SK-N-SH (cell line): ENCODE results near the gene MAML3. TPM values are rescaled to one million over a fixed set of nuclear protein-coding genes. Genes with fewer than 3 reads are reported as not detected.

ENCODE experiments used
- CTCF ChIA-PET: fragments of 300-600, 350-600 bp; formaldehyde crosslinking; extraction: SDS; loops from one replicate; lab custom pipeline; 2021; lab: Yijun Ruan, JAX
- POLR2A ChIA-PET: fragments of 350-600 bp; sonication (Branson Sonifier 250); formaldehyde crosslinking; extraction: SDS; loops from one replicate; lab custom pipeline; 2020; ENCODE audit warnings: antibody characterized with exemption, inconsistent platforms; lab: Yijun Ruan, JAX
- DNase-seq: peaks from one replicate; pipeline ENCODE4 v3.0.0; 2012
- H2AFZ ChIP-seq: fragments of 200-600 bp; sonication (generic); 2 replicates; pipeline ENCODE4 v1.8.1; 2016; ENCODE audit warnings: antibody characterized with exemption, mild to moderate bottlenecking, low read depth
- H3F3A ChIP-seq: fragments of 200-600 bp; sonication (generic); replicated peaks from 2 replicates; pipeline ENCODE3; 2016; ENCODE audit warnings: antibody characterized with exemption, mild to moderate bottlenecking; ENCODE audit not compliant: insufficient read depth
- H3K27ac ChIP-seq, 2 experiments: fragments of 200-500 bp in 1 of 2; fragments of 200-600 bp in 1 of 2; sonication (Bioruptor generic) in 1 of 2; sonication (generic), shearing (Covaris generic) in 1 of 2; 2 replicates each; pipeline versions ENCODE4 v1.5.1 to v1.6.1; 2014 to 2016; ENCODE audit warnings: low read depth in 2 of 2, inconsistent platforms in 1 of 2, low read length in 1 of 2, mild to moderate bottlenecking in 1 of 2, mixed read lengths in 1 of 2
- H3K27me3 ChIP-seq: fragments of 200-600 bp; sonication (generic), shearing (Covaris generic); 2 replicates; pipeline ENCODE4 v1.6.1; 2016; ENCODE audit warnings: mixed run types; ENCODE audit not compliant: insufficient read depth
- H3K36me3 ChIP-seq, 2 experiments: fragments of 200-500 bp in 1 of 2; fragments of 200-600 bp in 1 of 2; sonication (Bioruptor generic) in 1 of 2; sonication (generic) in 1 of 2; replicated peaks in 1 of 2; 2 replicates each; pipeline versions ENCODE3 to v1.5.1; 2014 to 2016; ENCODE audit warnings: low read length in 1 of 2, mild to moderate bottlenecking in 1 of 2; ENCODE audit not compliant: insufficient read depth in 2 of 2, control insufficient read depth in 1 of 2
- H3K4me1 ChIP-seq, 2 experiments: fragments of 200-500 bp in 1 of 2; fragments of 200-600 bp in 1 of 2; sonication (Bioruptor generic) in 1 of 2; sonication (generic), shearing (Covaris generic) in 1 of 2; 2 replicates each; pipeline versions ENCODE4 v1.5.1 to v1.6.1; 2014 to 2016; ENCODE audit warnings: low read depth in 1 of 2, low read length in 1 of 2, mixed run types in 1 of 2; ENCODE audit not compliant: insufficient read depth in 2 of 2, control insufficient read depth in 1 of 2
- H3K4me2 ChIP-seq: fragments of 200-600 bp; sonication (generic), shearing (Covaris generic); 2 replicates; pipeline ENCODE4 v1.6.1; 2017; ENCODE audit warnings: mixed run types
- H3K4me3 ChIP-seq, 2 experiments: fragments of 200-500 bp in 1 of 2; fragments of 200-600 bp in 1 of 2; sonication (Bioruptor generic) in 1 of 2; sonication (generic), shearing (Covaris generic) in 1 of 2; 2 replicates each; pipeline versions ENCODE4 v1.5.1 to v1.8.1; 2014 to 2016; ENCODE audit warnings: low read depth in 2 of 2, inconsistent platforms in 1 of 2, low read length in 1 of 2, mild to moderate bottlenecking in 1 of 2, mixed read lengths in 1 of 2, moderate library complexity in 1 of 2
- H3K79me2 ChIP-seq: fragments of 200-600 bp; sonication (generic); 2 replicates; pipeline ENCODE4 v1.8.1; 2017; ENCODE audit warnings: mild to moderate bottlenecking; ENCODE audit not compliant: insufficient read depth
- H3K9ac ChIP-seq: fragments of 200-600 bp; sonication (generic); 2 replicates; pipeline ENCODE4 v1.6.1; 2017; ENCODE audit warnings: mixed run types
- H3K9me2 ChIP-seq: fragments of 200-600 bp; sonication (generic); 2 replicates; pipeline ENCODE4 v1.6.1; 2017; ENCODE audit warnings: mixed run types
- H3K9me3 ChIP-seq: fragments of 200-600 bp; sonication (generic); 2 replicates; pipeline ENCODE4 v1.6.1; 2017; ENCODE audit warnings: mixed run types, mild to moderate bottlenecking, moderate library complexity
- H4K20me1 ChIP-seq: fragments of 200-600 bp; sonication (generic); 2 replicates; pipeline ENCODE4 v1.6.1; 2017; ENCODE audit warnings: mild to moderate bottlenecking, mixed run types; ENCODE audit not compliant: insufficient read depth
- CHD2 ChIP-seq: fragments of 150-350 bp; IDR thresholded peaks from 2 replicates; pipeline ENCODE4 v1.6.1; 2018; ENCODE audit warnings: low read length; ENCODE audit not compliant: partially characterized antibody
- EP300 ChIP-seq, 2 experiments: IDR thresholded peaks; 2 replicates each; pipeline versions ENCODE4 v1.4.0 to v1.6.1; 2012; ENCODE audit warnings: borderline replicate concordance in 1 of 2, low read depth in 1 of 2, low read length in 1 of 2
- FOXJ3 ChIP-seq: sonication (generic); formaldehyde crosslinking; IDR thresholded peaks from 2 replicates; pipeline ENCODE4 v1.5.1; 2020; ENCODE audit warnings: mild to moderate bottlenecking, missing genetic modification reagents
- FOXM1 ChIP-seq: IDR thresholded peaks from 2 replicates; pipeline ENCODE4 v1.4.0; 2012; ENCODE audit warnings: low read depth, mild to moderate bottlenecking
- GATA2 ChIP-seq: sonication (generic); formaldehyde crosslinking; IDR thresholded peaks from 2 replicates; pipeline ENCODE4 v1.5.0; 2020; ENCODE audit warnings: mild to moderate bottlenecking, missing genetic modification reagents
- MEF2A ChIP-seq: IDR thresholded peaks from 2 replicates; pipeline ENCODE4 v1.4.0; 2012; ENCODE audit warnings: low read depth, borderline replicate concordance
- MXI1 ChIP-seq: IDR thresholded peaks from 2 replicates; pipeline ENCODE4 v1.6.1; 2012; ENCODE audit warnings: mild to moderate bottlenecking, low read depth, low read length, improper control_type of control experiment
- NFIC ChIP-seq: IDR thresholded peaks from 2 replicates; pipeline ENCODE4 v1.4.0; 2012; ENCODE audit warnings: borderline replicate concordance
- PBX3 ChIP-seq: IDR thresholded peaks from 2 replicates; pipeline ENCODE4; 2012
- POLR2AphosphoS5 ChIP-seq: IDR thresholded peaks from 2 replicates; pipeline ENCODE4 v1.6.1; 2012; ENCODE audit warnings: low read depth, low read length
- RAD21 ChIP-seq: IDR thresholded peaks from 2 replicates; pipeline ENCODE4 v1.6.1; 2012; ENCODE audit warnings: mild to moderate bottlenecking, low read length
- RCOR1 ChIP-seq: fragments of 150-350 bp; IDR thresholded peaks from 2 replicates; pipeline ENCODE4 v1.6.1; 2017; ENCODE audit warnings: antibody characterized with exemption, low read length
- RXRA ChIP-seq: IDR thresholded peaks from 2 replicates; pipeline ENCODE4 v1.4.0; 2012; ENCODE audit warnings: low read depth, mild to moderate bottlenecking, borderline replicate concordance
- SMC3 ChIP-seq: IDR thresholded peaks from 2 replicates; pipeline ENCODE4 v1.6.1; 2012; ENCODE audit warnings: low read depth, low read length, improper control_type of control experiment
- TCF12 ChIP-seq: IDR thresholded peaks from 2 replicates; pipeline ENCODE4 v1.4.0; 2012
- YY1 ChIP-seq: IDR thresholded peaks from 2 replicates; pipeline ENCODE4 v1.4.0; 2012; ENCODE audit warnings: low read depth, mild to moderate bottlenecking
- WGBS: methylation state at CpG from one replicate; pipeline ENCODE4 v1.1.6; 2017; ENCODE audit warnings: low lambda C conversion rate; 5-methylcytosine and 5-hydroxymethylcytosine counted together
- polyA plus RNA-seq, 3 experiments: library from polyadenylated mRNA; depleted of rRNA; stranded (reverse); fragments of >200 nt; gene quantifications; 2 replicates each; pipeline ENCODE4 v1.2.3, GENCODE V29; 2012
- TF ChIP-seq, protein P1 (sequence below): fragments of 150-350 bp; IDR thresholded peaks from 2 replicates; pipeline ENCODE4 v1.6.1; 2016; ENCODE audit warnings: mild to moderate bottlenecking, low read depth, low read length

The MAML3 gene
- polyA plus RNA-seq, 1 of the 3 experiments (the other 2 are of a cell fraction), result 5.3 TPM

DNA sequence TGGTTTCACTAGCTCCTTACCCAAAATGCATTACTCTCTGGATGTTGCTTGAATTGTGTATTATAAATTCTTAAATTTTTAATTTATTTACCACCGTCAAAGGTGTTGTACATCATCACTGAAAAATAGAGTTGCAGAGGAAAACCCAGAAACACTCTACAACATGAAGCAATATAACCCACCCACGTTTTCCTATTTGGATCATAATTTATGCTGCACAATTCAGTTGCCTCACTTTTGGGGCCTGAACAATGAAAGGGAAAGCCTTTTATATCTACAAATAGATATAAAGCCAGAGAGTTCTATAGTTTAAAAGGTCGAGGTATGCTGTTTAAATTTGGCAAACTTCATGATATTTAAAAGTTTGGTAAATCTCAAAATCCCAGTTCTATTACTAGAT is 372.9 kb downstream of the MAML3 start (continued):
- TF ChIP-seq MXI1 (no peak), YY1 (no peak), FOXM1 (no peak), FOXJ3 (CRISPR knock-in tag) (no peak), RXRA (no peak), SMC3 (no peak), RAD21 (no peak)

- H3K4me2 ChIP-seq, result no peak overlapping the region
- DNase-seq, result peak; percentile 78
- 78% methylated on average over 9 of the region's 9 CpGs for WGBS
- H4K20me1 ChIP-seq, result no peaks in the 10 kb centered on the region
- no peaks in the 10 kb centered on the region for H3K36me3 ChIP-seq
- H3K27me3 ChIP-seq, result no peaks in the 10 kb centered on the region
- H2AFZ ChIP-seq, result no peak overlapping the region
- no peaks in the 10 kb centered on the region for H3K79me2 ChIP-seq
- H3K9me2 ChIP-seq, result no peaks in the 10 kb centered on the region
- no peaks in the 10 kb centered on the region for H3K9me3 ChIP-seq
- CTCF ChIA-PET, result interaction anchor here (0.7 to 1.6 kb wide), 9 partner anchors 17 to 472 kb away, joined by 3 to 5 read pairs (median 3); no protein-coding TSS in a partner anchor
- POLR2A ChIA-PET, result interaction anchor here (0.8 to 1.2 kb wide), 6 partner anchors 9 to 108 kb away, joined by 3 read pairs; no protein-coding TSS in a partner anchor
- peak overlapping the region in 1 of 2 experiments; percentile 99; a peak in 2 of 4 replicates for H3K27ac ChIP-seq
- no peaks in the 10 kb centered on the region for H3F3A ChIP-seq
- H3K9ac ChIP-seq, result no peak overlapping the region
- no peak overlapping the region for H3K4me3 ChIP-seq
- peaks cover 0 to 78% of the 10 kb centered on the region in 2 experiments; a peak in 2 of 4 replicates for H3K4me1 ChIP-seq
- TF ChIP-seq POLR2AphosphoS5, result 0 out of 2 replicates have a peak, but pooled peaks have one; percentile 35
- peak; percentile 5; the same call in 1 of the 2 replicates for TF ChIP-seq PBX3
- peak; percentile 79; the same call in 1 of the 2 replicates for TF ChIP-seq MXI1
- TF ChIP-seq FOXJ3 (CRISPR knock-in tag), result peak; percentile 96
- no peak for TF ChIP-seq MEF2A
- no peak for TF ChIP-seq NFIC
- peak; percentile 51 for TF ChIP-seq RAD21
- TF ChIP-seq CHD2, result peak; percentile 97
- TF ChIP-seq TCF12, result peak; percentile 60; the same call in 1 of the 2 replicates
- TF ChIP-seq RCOR1, result peak; percentile 91
- TF ChIP-seq GATA2 (CRISPR knock-in tag), result peak; percentile 82
- TF ChIP-seq, protein P1, sequence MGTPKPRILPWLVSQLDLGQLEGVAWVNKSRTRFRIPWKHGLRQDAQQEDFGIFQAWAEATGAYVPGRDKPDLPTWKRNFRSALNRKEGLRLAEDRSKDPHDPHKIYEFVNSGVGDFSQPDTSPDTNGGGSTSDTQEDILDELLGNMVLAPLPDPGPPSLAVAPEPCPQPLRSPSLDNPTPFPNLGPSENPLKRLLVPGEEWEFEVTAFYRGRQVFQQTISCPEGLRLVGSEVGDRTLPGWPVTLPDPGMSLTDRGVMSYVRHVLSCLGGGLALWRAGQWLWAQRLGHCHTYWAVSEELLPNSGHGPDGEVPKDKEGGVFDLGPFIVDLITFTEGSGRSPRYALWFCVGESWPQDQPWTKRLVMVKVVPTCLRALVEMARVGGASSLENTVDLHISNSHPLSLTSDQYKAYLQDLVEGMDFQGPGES, result no peak
- peak; percentile 2 to 99; a peak in 2 of 4 replicates for TF ChIP-seq EP300 (IDR thresholded peaks at IDR 0.05; ENCODE audit: borderline replicate concordance in 1 of 2, low read depth in 1 of 2, low read length in 1 of 2)
These were observed 374.3 kb downstream of the MAML3 start for GRCh38 chr4:139779691-139780090.
